ENCODE results near the gene SRF.

- no peak for TF ChIP-seq REST (IDR thresholded peaks at IDR 0.05; ENCODE audit: insufficient read depth in 1 of 2, low read depth in 2 of 2, low read length in 2 of 2)
- TF ChIP-seq POLR2AphosphoS5 (IDR thresholded peaks at IDR 0.05; ENCODE audit: low read depth, low read length), result no peak
- no peak for TF ChIP-seq SIN3A (IDR thresholded peaks at IDR 0.05; ENCODE audit: borderline replicate concordance, insufficient read depth, low read length)
Measured at GRCh38 chr6:43226192-43226851, 55.3 kb downstream of the SRF start.
